ENCODE results near the gene PLCL1. TPM values are rescaled to one million over a fixed set of nuclear protein-coding genes. Genes with fewer than 3 reads are reported as not detected.

Gene PLCL1
- total RNA-seq, 2 experiments from 2014 or later, result 3.3 to 3.5 TPM

- peaks cover 9% of the 10 kb centered on the region for H3K4me1 Mint-ChIP-seq (ENCODE audit: low read depth)
- CTCF ChIA-PET, result interaction anchor here (0.8 kb wide), 1 partner anchor 213 kb away, joined by 3 read pairs; no protein-coding TSS in a partner anchor
- peaks cover 5% of the 10 kb centered on the region for H3K36me3 Mint-ChIP-seq (ENCODE audit: low read depth)
- no peaks in the 10 kb centered on the region for H3K27me3 Mint-ChIP-seq (ENCODE audit: low read depth)
- H3K27ac Mint-ChIP-seq, result no peak overlapping the region
- H3K9me3 Mint-ChIP-seq, result no peaks in the 10 kb centered on the region
- H3K4me3 Mint-ChIP-seq, result no peak overlapping the region
- no peak for DNase-seq
- intact Hi-C loops (cut with micrococcal nuclease), result no loop called here
Observed at GRCh38 chr2:198096965-198097364, 292.6 kb downstream of the PLCL1 start.

- Mint-ChIP-seq H3K4me3 (no peak overlapping the region), H3K36me3 (ENCODE audit: low read depth) (peaks cover 8% of the 10 kb centered on the region), H3K4me1 (ENCODE audit: low read depth) (peaks cover 9% of the 10 kb centered on the region), H3K27me3 (ENCODE audit: low read depth) (no peaks in the 10 kb centered on the region), H3K27ac (no peak overlapping the region), H3K9me3 (no peaks in the 10 kb centered on the region)
- no peak for DNase-seq
- CTCF ChIA-PET, result interaction anchor here (0.6 to 0.8 kb wide), 3 partner anchors 11 to 521 kb away, joined by 3 read pairs; no protein-coding TSS in a partner anchor
- intact Hi-C loops (cut with micrococcal nuclease), result no loop called here
Observed at GRCh38 chr2:198097630-198098029, 293.2 kb downstream of the PLCL1 start.

GRCh38 chr2:198098386-198098785 is 294.0 kb downstream of the PLCL1 start:
- Mint-ChIP-seq H3K27me3 (ENCODE audit: low read depth) (no peaks in the 10 kb centered on the region), H3K9me3 (no peaks in the 10 kb centered on the region), H3K4me3 (no peak overlapping the region), H3K27ac (no peak overlapping the region), H3K4me1 (ENCODE audit: low read depth) (peaks cover 9% of the 10 kb centered on the region), H3K36me3 (ENCODE audit: low read depth) (peaks cover 12% of the 10 kb centered on the region)
- intact Hi-C loops (cut with micrococcal nuclease), result no loop called here
- DNase-seq, result no peak
- CTCF ChIA-PET, result interaction anchor here (0.6 to 0.7 kb wide), 2 partner anchors 9 to 123 kb away, joined by 3 read pairs; no protein-coding TSS in a partner anchor

- Mint-ChIP-seq H3K27me3 (ENCODE audit: low read depth) (no peaks in the 10 kb centered on the region), H3K4me3 (no peak overlapping the region), H3K27ac (no peak overlapping the region), H3K4me1 (ENCODE audit: low read depth) (peaks cover 9% of the 10 kb centered on the region), H3K9me3 (no peaks in the 10 kb centered on the region), H3K36me3 (ENCODE audit: low read depth) (peaks cover 13% of the 10 kb centered on the region)
- CTCF ChIA-PET, result interaction anchor here (0.7 kb wide), 2 partner anchors 8 to 591 kb away, joined by 3 read pairs; no protein-coding TSS in a partner anchor
- no peak for DNase-seq
- intact Hi-C loops (cut with micrococcal nuclease), result no loop called here
Observed at GRCh38 chr2:198098918-198099317, 294.5 kb downstream of the PLCL1 start.

- Mint-ChIP-seq H3K27me3 (ENCODE audit: low read depth) (no peaks in the 10 kb centered on the region), H3K36me3 (ENCODE audit: low read depth) (peaks cover 24% of the 10 kb centered on the region), H3K4me1 (ENCODE audit: low read depth) (peaks cover 9% of the 10 kb centered on the region), H3K4me3 (no peak overlapping the region), H3K9me3 (no peaks in the 10 kb centered on the region), H3K27ac (no peak overlapping the region)
- intact Hi-C loops (cut with micrococcal nuclease), result no loop called here
- DNase-seq, result no peak
- CTCF ChIA-PET, result interaction anchor here (1.6 kb wide), 1 partner anchor 17 kb away, joined by 4 read pairs; no protein-coding TSS in a partner anchor
Observed at GRCh38 chr2:198100346-198100745, 296.0 kb downstream of the PLCL1 start.

GRCh38 chr2:198101688-198102087 is 297.3 kb downstream of the PLCL1 start:
- Mint-ChIP-seq H3K4me3 (no peak overlapping the region), H3K27me3 (ENCODE audit: low read depth) (no peaks in the 10 kb centered on the region), H3K27ac (no peak overlapping the region), H3K9me3 (no peaks in the 10 kb centered on the region), H3K36me3 (ENCODE audit: low read depth) (peaks cover 23% of the 10 kb centered on the region), H3K4me1 (ENCODE audit: low read depth) (peaks cover 9% of the 10 kb centered on the region)
- no peak for DNase-seq
- CTCF ChIA-PET, result interaction anchor here (1.4 kb wide), 1 partner anchor 195 kb away, joined by 4 read pairs; no protein-coding TSS in a partner anchor
- intact Hi-C loops (cut with micrococcal nuclease), result no loop called here

- no peak overlapping the region for H3K4me3 Mint-ChIP-seq
- H3K36me3 Mint-ChIP-seq (ENCODE audit: low read depth), result peaks cover 23% of the 10 kb centered on the region
- H3K9me3 Mint-ChIP-seq, result no peaks in the 10 kb centered on the region
- H3K27ac Mint-ChIP-seq, result no peak overlapping the region
- peaks cover 9% of the 10 kb centered on the region for H3K4me1 Mint-ChIP-seq (ENCODE audit: low read depth)
- CTCF ChIA-PET, result interaction anchor here (1.4 kb wide), 1 partner anchor 195 kb away, joined by 4 read pairs; no protein-coding TSS in a partner anchor
- intact Hi-C loops (cut with micrococcal nuclease), result no loop called here
- no peak for DNase-seq
- no peaks in the 10 kb centered on the region for H3K27me3 Mint-ChIP-seq (ENCODE audit: low read depth)
Observed at GRCh38 chr2:198102120-198102519, 297.7 kb downstream of the PLCL1 start.

- CTCF ChIA-PET, result interaction anchor here (1.4 kb wide), 1 partner anchor 194 kb away, joined by 4 read pairs; no protein-coding TSS in a partner anchor
- Mint-ChIP-seq H3K27ac (no peak overlapping the region), H3K9me3 (no peaks in the 10 kb centered on the region), H3K4me1 (ENCODE audit: low read depth) (peaks cover 9% of the 10 kb centered on the region), H3K4me3 (no peak overlapping the region), H3K36me3 (ENCODE audit: low read depth) (peaks cover 23% of the 10 kb centered on the region), H3K27me3 (ENCODE audit: low read depth) (no peaks in the 10 kb centered on the region)
- no peak for DNase-seq
- intact Hi-C loops (cut with micrococcal nuclease), result no loop called here
Observed at GRCh38 chr2:198102856-198103255, 298.5 kb downstream of the PLCL1 start.

- no peaks in the 10 kb centered on the region for H3K4me1 Mint-ChIP-seq (ENCODE audit: low read depth)
- no peak overlapping the region for H3K4me3 Mint-ChIP-seq
- H3K27me3 Mint-ChIP-seq (ENCODE audit: low read depth), result no peaks in the 10 kb centered on the region
- intact Hi-C loops (cut with micrococcal nuclease), result no loop called here
- H3K9me3 Mint-ChIP-seq, result no peaks in the 10 kb centered on the region
- no peak for DNase-seq
- CTCF ChIA-PET, result interaction anchor here (1.0 to 1.1 kb wide), 2 partner anchors 8 to 16 kb away, joined by 3 read pairs; no protein-coding TSS in a partner anchor
- peaks cover 20% of the 10 kb centered on the region for H3K36me3 Mint-ChIP-seq (ENCODE audit: low read depth)
- H3K27ac Mint-ChIP-seq, result no peak overlapping the region
Observed at GRCh38 chr2:198106621-198107385, 302.4 kb downstream of the PLCL1 start.

- CTCF ChIA-PET, result no interaction called here
- H3K36me3 Mint-ChIP-seq (ENCODE audit: low read depth), result no peaks in the 10 kb centered on the region
- no peaks in the 10 kb centered on the region for H3K27me3 Mint-ChIP-seq (ENCODE audit: low read depth)
- DNase-seq, result no peak
- H3K4me3 Mint-ChIP-seq, result no peak overlapping the region
- intact Hi-C loops (cut with micrococcal nuclease), result no loop called here
- peaks cover 8% of the 10 kb centered on the region for H3K4me1 Mint-ChIP-seq (ENCODE audit: low read depth)
- H3K9me3 Mint-ChIP-seq, result no peaks in the 10 kb centered on the region
- no peak overlapping the region for H3K27ac Mint-ChIP-seq
Observed at GRCh38 chr2:198113316-198113715, 308.9 kb downstream of the PLCL1 start.

- Mint-ChIP-seq H3K4me3 (no peak overlapping the region), H3K27ac (no peak overlapping the region), H3K36me3 (ENCODE audit: low read depth) (no peaks in the 10 kb centered on the region), H3K4me1 (ENCODE audit: low read depth) (peaks cover 8% of the 10 kb centered on the region), H3K9me3 (no peaks in the 10 kb centered on the region), H3K27me3 (ENCODE audit: low read depth) (no peaks in the 10 kb centered on the region)
- CTCF ChIA-PET, result interaction anchor here (1.2 kb wide), 1 partner anchor 13 kb away, joined by 7 read pairs; no protein-coding TSS in a partner anchor
- intact Hi-C loops (cut with micrococcal nuclease), result no loop called here
- no peak for DNase-seq
Observed at GRCh38 chr2:198114064-198114463, 309.7 kb downstream of the PLCL1 start.

GRCh38 chr2:198115201-198115600 is 310.8 kb downstream of the PLCL1 start:
- H3K27ac Mint-ChIP-seq, result no peak overlapping the region
- CTCF ChIA-PET, result no interaction called here
- no peaks in the 10 kb centered on the region for H3K27me3 Mint-ChIP-seq (ENCODE audit: low read depth)
- H3K4me3 Mint-ChIP-seq, result no peak overlapping the region
- intact Hi-C loops (cut with micrococcal nuclease), result no loop called here
- H3K36me3 Mint-ChIP-seq (ENCODE audit: low read depth), result peaks cover 3% of the 10 kb centered on the region
- DNase-seq, result no peak
- H3K9me3 Mint-ChIP-seq, result no peaks in the 10 kb centered on the region
- peaks cover 8% of the 10 kb centered on the region for H3K4me1 Mint-ChIP-seq (ENCODE audit: low read depth)

Data from activated naive CD4-positive, alpha-beta T cell treated with anti-CD3 and anti-CD28 coated beads for 36 hours (primary cell).